Astrocyte of the cerebellum (primary cell): ENCODE data around the gene NAMPT.
A peak's percentile ranks its signal among the peaks of the same experiment; 100 is the strongest.

Experiments
- DNase-seq: peaks from one replicate; pipeline ENCODE4 v3.0.0-alpha.2; 2011; ENCODE audit warnings: low read depth
- H3K4me3 ChIP-seq: 2 replicates; pipeline ENCODE4 v1.5.1; 2011; ENCODE audit warnings: mild to moderate bottlenecking, low read depth, low read length, moderate library complexity
- CTCF ChIP-seq: IDR thresholded peaks from 2 replicates; pipeline ENCODE4 v1.5.1; 2012; ENCODE audit warnings: low read length, low read depth, moderate library complexity, mild to moderate bottlenecking; ENCODE audit errors: missing control alignments
- in situ Hi-C: cut with HindIII; loops from 2 replicates; pipeline ENCODE4 v1.10.0; 2017; ENCODE audit warnings: low sequenced_read_pairs

Gene NAMPT

GRCh38 chr7:106288263-106288662, 3.5 kb upstream of the NAMPT start:
- H3K4me3 ChIP-seq: no peak overlapping the region
- no peak for DNase-seq
- in situ Hi-C loops: no loop called here
- no peak for TF ChIP-seq CTCF

GRCh38 chr7:106287786-106288185, 3.0 kb upstream of the NAMPT start:
- no peak overlapping the region for H3K4me3 ChIP-seq

DNA sequence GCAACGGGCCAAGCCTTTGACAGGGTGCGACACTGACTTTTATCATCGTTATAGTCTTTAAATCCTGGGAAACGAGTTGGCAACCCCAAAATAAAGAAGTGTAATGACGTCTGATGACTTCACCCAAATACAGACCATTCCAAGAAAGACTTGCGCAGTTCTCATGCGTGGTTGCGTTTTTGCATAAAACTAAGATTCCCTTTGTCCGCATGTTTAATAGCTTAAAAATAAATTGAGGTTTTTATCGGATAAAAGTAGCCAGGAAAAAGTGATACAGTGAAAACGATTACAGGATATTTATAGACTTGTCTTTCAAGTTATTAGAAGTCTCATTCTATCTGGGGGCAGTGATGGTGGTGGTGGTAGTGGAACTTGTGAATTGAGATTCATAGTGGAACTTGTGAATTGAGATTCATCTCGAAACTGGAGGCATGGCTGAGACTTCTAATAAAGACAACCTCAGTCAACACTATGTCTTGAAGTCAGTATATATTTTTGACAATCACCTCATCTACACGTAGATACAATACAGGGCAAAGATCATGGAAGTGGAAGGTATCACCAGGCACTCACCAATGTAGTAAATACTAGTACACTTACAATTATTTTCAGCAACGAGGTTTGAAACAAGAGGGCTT, 1.2 kb upstream of the NAMPT start:
- DNase-seq: peak; percentile 20
- in situ Hi-C loops: no loop called here
- H3K4me3 ChIP-seq: peak overlapping the region; percentile 83
- TF ChIP-seq CTCF: no peak

More at GRCh38 chr7:106287786-106288185, 3.0 kb upstream of the NAMPT start:
- DNase-seq: no peak
- TF ChIP-seq CTCF: no peak
- in situ Hi-C loops: no loop called here

DNA sequence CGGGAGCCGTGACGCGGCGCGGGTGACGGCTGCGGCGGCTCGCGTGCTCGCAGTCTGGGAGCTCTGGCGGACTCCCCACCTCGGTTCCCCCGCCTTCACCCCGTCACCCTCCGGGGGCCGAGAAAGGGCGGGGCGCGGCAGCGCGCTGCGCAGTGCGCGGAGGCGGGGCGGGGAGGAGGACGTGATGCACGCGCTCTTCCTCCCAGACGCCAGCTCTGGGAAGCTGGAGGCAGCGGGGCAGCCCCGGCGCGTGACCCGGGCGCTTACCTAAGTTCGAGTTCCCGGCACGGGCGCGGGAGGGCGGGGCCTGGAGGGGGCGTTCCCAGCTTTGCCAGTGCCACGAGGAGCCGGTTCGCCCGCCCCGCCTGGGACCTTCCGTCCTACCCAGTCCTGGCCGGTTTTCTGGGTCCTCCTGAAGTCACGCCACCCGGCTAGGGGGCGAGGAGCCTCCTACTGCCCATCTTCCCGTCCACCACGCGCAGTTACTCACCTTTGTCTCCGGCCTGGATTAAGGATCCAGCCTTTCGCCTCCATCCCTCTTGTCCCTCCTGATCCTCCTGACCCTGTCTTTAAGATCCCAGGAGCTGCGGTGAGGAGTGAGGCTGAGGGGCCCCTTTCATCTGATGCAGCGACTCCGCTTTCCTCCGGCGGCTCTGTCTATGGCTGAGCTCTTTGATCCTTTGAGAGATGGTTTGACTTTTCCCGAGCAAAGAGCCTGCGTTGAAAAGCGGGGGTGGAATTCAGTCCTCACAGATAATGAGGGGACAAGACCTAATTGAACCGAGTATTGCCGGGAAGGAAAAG, 470 bp upstream of the NAMPT start:
- in situ Hi-C loops: no loop called here
- peak; percentile 92 for DNase-seq
- H3K4me3 ChIP-seq: peak overlapping the region; percentile 83
- TF ChIP-seq CTCF: no peak

- peak overlapping the region; percentile 83 for H3K4me3 ChIP-seq
- TF ChIP-seq CTCF: no peak
- in situ Hi-C loops: no loop called here
- no peak for DNase-seq
Observed at GRCh38 chr7:106283831-106284713, 711 bp downstream of the NAMPT start.

- DNase-seq: no peak
- in situ Hi-C loops: no loop called here
- TF ChIP-seq CTCF: no peak
- H3K4me3 ChIP-seq: peak overlapping the region; percentile 83
Observed at GRCh38 chr7:106283501-106283830, 1.3 kb downstream of the NAMPT start.
